ENCODE measurements around the gene CHTF18. TPM values are rescaled to one million over a fixed set of nuclear protein-coding genes. Genes with fewer than 3 reads are reported as not detected.

Gene CHTF18
- total RNA-seq, 4 donors from 2014 or later = 5.0 to 17.8 (median 7.3) TPM

DNA sequence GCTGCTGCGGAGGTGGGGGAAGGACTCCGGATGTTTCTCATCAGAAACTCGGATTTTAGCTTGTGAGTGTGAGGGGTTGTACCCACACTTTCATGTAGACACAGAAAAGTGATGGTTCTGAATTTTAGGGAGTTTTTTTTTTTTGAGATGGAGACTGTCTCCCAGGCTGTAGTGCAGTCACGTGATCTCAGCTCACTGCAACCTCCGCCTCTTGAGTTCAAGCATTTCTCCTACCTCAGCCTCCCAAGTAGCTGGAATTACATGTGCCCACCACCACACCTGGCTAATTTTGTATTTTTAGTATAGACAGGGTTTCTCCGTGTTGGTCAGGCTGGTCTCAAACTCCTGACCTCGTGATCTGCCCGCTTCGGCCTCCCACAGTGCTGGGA lies 34.5 kb downstream of the CHTF18 start:
- H3K36me3 ChIP-seq = no peaks in the 10 kb centered on the region
- no peak for DNase-seq
- no peaks in the 10 kb centered on the region for H3K9me3 ChIP-seq
- no peak overlapping the region for H3K4me3 ChIP-seq
- peaks cover 0 to 13% (median 6%) of the 10 kb centered on the region in 3 donors for H3K4me1 ChIP-seq
- no peak overlapping the region for H3K27ac ChIP-seq
- H3K27me3 ChIP-seq = peaks cover 0 to 90% (median 0%) of the 10 kb centered on the region in 4 donors
- 76 to 78% methylated on average over 6 to 8 of the region's 9 CpGs for WGBS, 2 donors
- intact Hi-C loops (cut with DNase I) = no loop called here
- TF ChIP-seq, protein P1, sequence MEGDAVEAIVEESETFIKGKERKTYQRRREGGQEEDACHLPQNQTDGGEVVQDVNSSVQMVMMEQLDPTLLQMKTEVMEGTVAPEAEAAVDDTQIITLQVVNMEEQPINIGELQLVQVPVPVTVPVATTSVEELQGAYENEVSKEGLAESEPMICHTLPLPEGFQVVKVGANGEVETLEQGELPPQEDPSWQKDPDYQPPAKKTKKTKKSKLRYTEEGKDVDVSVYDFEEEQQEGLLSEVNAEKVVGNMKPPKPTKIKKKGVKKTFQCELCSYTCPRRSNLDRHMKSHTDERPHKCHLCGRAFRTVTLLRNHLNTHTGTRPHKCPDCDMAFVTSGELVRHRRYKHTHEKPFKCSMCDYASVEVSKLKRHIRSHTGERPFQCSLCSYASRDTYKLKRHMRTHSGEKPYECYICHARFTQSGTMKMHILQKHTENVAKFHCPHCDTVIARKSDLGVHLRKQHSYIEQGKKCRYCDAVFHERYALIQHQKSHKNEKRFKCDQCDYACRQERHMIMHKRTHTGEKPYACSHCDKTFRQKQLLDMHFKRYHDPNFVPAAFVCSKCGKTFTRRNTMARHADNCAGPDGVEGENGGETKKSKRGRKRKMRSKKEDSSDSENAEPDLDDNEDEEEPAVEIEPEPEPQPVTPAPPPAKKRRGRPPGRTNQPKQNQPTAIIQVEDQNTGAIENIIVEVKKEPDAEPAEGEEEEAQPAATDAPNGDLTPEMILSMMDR (IDR thresholded peaks at IDR 0.05) = no peak
- no peak for TF ChIP-seq POLR2A (IDR thresholded peaks at IDR 0.05)

DNA sequence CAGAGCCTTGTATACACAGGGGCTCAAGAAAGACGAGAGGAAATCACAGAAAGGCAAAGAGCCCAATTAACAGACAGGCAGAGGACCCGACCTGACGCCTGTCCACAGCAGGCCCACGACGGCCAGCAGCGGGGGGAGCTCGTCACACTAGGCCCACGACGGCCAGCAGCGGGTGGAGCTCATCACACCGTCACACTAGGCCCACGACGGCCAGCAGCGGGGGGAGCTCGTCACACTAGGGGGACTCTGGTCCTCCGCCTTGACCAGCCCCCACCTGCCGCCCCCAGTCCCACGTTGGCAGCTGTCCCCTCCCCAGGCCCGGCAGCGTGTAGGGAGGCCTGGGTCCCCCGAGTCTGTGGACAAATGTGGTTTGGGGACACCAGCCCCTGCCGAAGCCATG lies 35.8 kb downstream of the CHTF18 start:
- DNase-seq = no peak
- Histone ChIP-seq H3K4me1 (peaks cover 0 to 13% (median 6%) of the 10 kb centered on the region in 3 donors), H3K9me3 (no peaks in the 10 kb centered on the region), H3K36me3 (no peaks in the 10 kb centered on the region), H3K4me3 (no peak overlapping the region), H3K27me3 (peaks cover 0 to 80% (median 0%) of the 10 kb centered on the region in 4 donors), H3K27ac (no peak overlapping the region)
- TF ChIP-seq POLR2A (IDR thresholded peaks at IDR 0.05) = no peak
- TF ChIP-seq, protein P1 (IDR thresholded peaks at IDR 0.05) = no peak
- intact Hi-C loops (cut with DNase I) = no loop called here
- 72 to 87% methylated on average over 12 to 14 of the region's 22 CpGs for WGBS, 2 donors

DNA sequence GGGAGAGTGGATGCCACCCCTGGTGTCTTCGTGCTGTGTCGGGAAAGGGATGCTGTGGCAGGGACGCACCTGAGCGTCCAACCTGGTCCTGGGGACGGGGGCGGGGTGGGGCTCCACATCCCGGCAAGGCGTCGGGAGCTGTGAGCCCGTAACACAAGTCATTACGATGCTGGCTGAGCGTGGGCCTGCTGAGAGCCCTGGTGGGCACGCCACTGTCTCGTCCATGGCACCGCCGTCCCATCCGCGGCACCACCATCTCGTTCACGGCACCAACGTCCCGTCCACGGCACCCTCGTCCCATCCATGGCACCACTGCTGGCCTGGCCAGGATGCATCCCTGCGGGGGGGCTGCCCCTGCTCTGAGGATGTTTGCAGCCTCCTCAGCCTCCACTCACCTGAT lies 36.2 kb downstream of the CHTF18 start:
- no peak for DNase-seq
- peaks cover 0 to 13% (median 6%) of the 10 kb centered on the region in 3 donors for H3K4me1 ChIP-seq
- no peak overlapping the region for H3K4me3 ChIP-seq
- intact Hi-C loops (cut with DNase I) = no loop called here
- WGBS, 2 donors = 63 to 68% methylated on average over 5 of the region's 25 CpGs
- H3K27me3 ChIP-seq = peaks cover 0 to 77% (median 0%) of the 10 kb centered on the region in 4 donors
- H3K9me3 ChIP-seq = no peaks in the 10 kb centered on the region
- no peak for TF ChIP-seq POLR2A (IDR thresholded peaks at IDR 0.05)
- TF ChIP-seq, protein P1 (IDR thresholded peaks at IDR 0.05) = no peak
- H3K36me3 ChIP-seq = no peaks in the 10 kb centered on the region
- H3K27ac ChIP-seq = no peak overlapping the region

DNA sequence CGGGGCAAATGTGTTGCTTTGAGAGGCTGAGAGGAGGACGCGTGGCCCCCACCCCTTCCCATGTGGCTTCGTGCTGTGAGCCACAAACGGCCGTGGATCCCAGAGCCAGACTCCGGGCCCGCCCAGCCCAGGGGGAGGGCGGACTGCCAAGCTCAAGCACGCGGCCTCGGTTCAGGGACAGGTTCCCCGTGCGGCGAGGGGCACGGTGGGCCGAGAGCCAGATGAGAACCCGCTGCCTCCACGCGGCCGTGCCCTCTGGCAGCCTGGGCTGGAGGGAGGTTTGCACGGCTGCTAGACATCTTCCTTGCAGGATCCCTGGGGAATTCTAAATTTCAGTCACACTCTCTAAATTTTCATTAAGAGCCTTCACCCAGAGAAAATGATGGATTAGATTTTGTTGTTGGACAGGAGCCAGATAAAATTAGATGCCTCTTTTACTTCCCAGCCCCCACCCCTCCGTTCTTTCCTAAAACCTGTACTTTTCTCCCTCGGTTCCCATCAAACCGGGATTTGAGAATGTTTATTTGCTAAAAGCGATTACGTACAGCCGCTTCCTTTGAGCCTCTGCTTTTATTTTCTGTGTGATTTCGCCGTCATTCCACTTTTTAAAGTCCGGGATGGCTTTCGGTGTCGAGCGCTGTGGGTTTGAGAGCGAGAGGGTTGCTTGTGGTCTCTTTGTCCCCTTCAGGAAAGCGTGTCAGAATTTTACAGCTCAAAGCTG lies 37.1 kb downstream of the CHTF18 start:
- H3K27me3 ChIP-seq = peaks cover 0 to 68% (median 0%) of the 10 kb centered on the region in 4 donors
- 59 to 60% methylated on average over 14 to 15 of the region's 36 CpGs for WGBS, 2 donors
- H3K27ac ChIP-seq = no peak overlapping the region
- no peaks in the 10 kb centered on the region for H3K9me3 ChIP-seq
- DNase-seq = no peak
- intact Hi-C loops (cut with DNase I) = no loop called here
- TF ChIP-seq, protein P1 (IDR thresholded peaks at IDR 0.05) = no peak
- TF ChIP-seq POLR2A (IDR thresholded peaks at IDR 0.05) = no peak
- peak overlapping the region in 2 of 4 donors; percentile 15 to 19 for H3K4me3 ChIP-seq
- no peaks in the 10 kb centered on the region for H3K36me3 ChIP-seq
- H3K4me1 ChIP-seq = peaks cover 0 to 13% (median 6%) of the 10 kb centered on the region in 3 donors

DNA sequence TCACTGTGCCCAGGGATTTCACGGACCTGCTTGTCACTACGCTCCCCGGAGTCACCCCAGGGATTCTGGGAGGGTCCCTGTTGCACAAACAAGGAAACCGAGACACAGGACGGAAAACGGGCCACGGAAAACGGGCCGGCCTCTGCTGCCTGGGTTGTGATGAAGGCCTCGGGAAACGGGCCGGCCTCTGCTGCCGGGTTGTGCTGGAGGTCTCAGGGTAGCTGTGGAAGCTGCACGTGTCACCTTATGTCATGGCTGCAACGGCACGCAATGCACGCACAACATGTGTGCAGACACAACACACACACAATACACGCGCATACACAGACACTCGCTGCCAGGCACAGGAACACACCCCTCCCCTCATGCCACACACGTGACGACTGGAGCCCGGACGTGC lies 39.1 kb downstream of the CHTF18 start:
- Histone ChIP-seq H3K27me3 (peaks cover 0 to 58% (median 0%) of the 10 kb centered on the region in 4 donors), H3K4me1 (peaks cover 0 to 13% (median 6%) of the 10 kb centered on the region in 3 donors), H3K9me3 (no peaks in the 10 kb centered on the region), H3K36me3 (no peaks in the 10 kb centered on the region), H3K4me3 (no peak overlapping the region), H3K27ac (no peak overlapping the region)
- 87% methylated on average over 9 of the region's 24 CpGs; no CpG with 5 or more reads in 1 of the 2 donors for WGBS, 2 donors
- intact Hi-C loops (cut with DNase I) = no loop called here
- TF ChIP-seq POLR2A (IDR thresholded peaks at IDR 0.05) = no peak
- TF ChIP-seq, protein P1 (IDR thresholded peaks at IDR 0.05) = no peak
- no peak for DNase-seq

Measured in esophagus squamous epithelium (tissue), 5 donors.